Gastroesophageal sphincter (tissue), 4 donors: Measurements from ENCODE around the gene FGF4. TPM values are rescaled to one million over a fixed set of nuclear protein-coding genes. Genes with fewer than 3 reads are reported as not detected.

Experiments
- ATAC-seq: fragments of 150-250 bp; one replicate; pipeline ENCODE4 v1.9.1; 2016; ENCODE audit warnings: mild to moderate bottlenecking, moderate library complexity
- H3K27ac ChIP-seq, 4 donors: fragments of 200-600 bp; sonication (generic) in 3 of 4; 1 replicate in 3 of 4; 2 replicates in 1 of 4; pipeline ENCODE4 v1.5.1; 2016 to 2019
- H3K27me3 ChIP-seq: fragments of 200-600 bp; sonication (generic); one replicate; pipeline ENCODE4 v1.5.1; 2019
- H3K36me3 ChIP-seq, 2 donors: fragments of 200-600 bp; sonication (generic); one replicate each; pipeline ENCODE4 v1.5.1; 2019; ENCODE audit warnings: control low read depth in 1 of 2
- H3K4me1 ChIP-seq, 3 donors: fragments of 200-600 bp; sonication (generic); 1 replicate in 2 of 3; 2 replicates in 1 of 3; pipeline ENCODE4 v1.5.1; 2016 to 2019; ENCODE audit warnings: control low read depth in 2 of 3
- H3K4me3 ChIP-seq, 2 donors: fragments of 200-600 bp; sonication (generic); one replicate each; pipeline ENCODE4 v1.5.1; 2019; ENCODE audit warnings: mild to moderate bottlenecking in 1 of 2, moderate library complexity in 1 of 2
- H3K9me3 ChIP-seq, 3 donors: fragments of 200-600 bp; sonication (generic); one replicate each; pipeline ENCODE4 v1.5.1; 2017 to 2019; ENCODE audit warnings: control low read depth in 2 of 3
- CTCF ChIP-seq, 4 experiments: fragments of 200-600 bp in 2 of 4; fragments of 450-650 bp in 2 of 4; sonication (generic) in 1 of 4; IDR thresholded peaks; one replicate each; pipeline ENCODE4 v1.5.1; 2017 to 2019; ENCODE audit warnings: antibody characterized with exemption in 4 of 4, mild to moderate bottlenecking in 2 of 4, moderate library complexity in 2 of 4
- EP300 ChIP-seq: sonication (generic); formaldehyde crosslinking; IDR thresholded peaks from one replicate; pipeline ENCODE4 v1.6.1; 2017; ENCODE audit warnings: antibody characterized with exemption, mild to moderate bottlenecking
- POLR2A ChIP-seq, 2 donors: fragments of 450-650 bp; IDR thresholded peaks; one replicate each; pipeline ENCODE4 v1.6.1; 2017; ENCODE audit warnings: antibody characterized with exemption in 2 of 2, mild to moderate bottlenecking in 2 of 2, moderate library complexity in 1 of 2
- POLR2AphosphoS5 ChIP-seq: sonication (generic); formaldehyde crosslinking; IDR thresholded peaks from one replicate; pipeline ENCODE4 v1.6.1; 2017; ENCODE audit warnings: antibody characterized with exemption
- WGBS, 2 donors: methylation state at CpG; one replicate each; pipeline ENCODE4 v1.1.5; 2018; ENCODE audit warnings: low coverage in 1 of 2; 5-methylcytosine and 5-hydroxymethylcytosine counted together
- total RNA-seq, 4 donors: library from RNA; depleted of rRNA; stranded (reverse); fragments of >200 nt; gene quantifications; one replicate each; pipeline ENCODE4 v1.1.0, GENCODE V29; 2016

Gene FGF4
- total RNA-seq, 4 donors from 2014 or later: not detected

DNA sequence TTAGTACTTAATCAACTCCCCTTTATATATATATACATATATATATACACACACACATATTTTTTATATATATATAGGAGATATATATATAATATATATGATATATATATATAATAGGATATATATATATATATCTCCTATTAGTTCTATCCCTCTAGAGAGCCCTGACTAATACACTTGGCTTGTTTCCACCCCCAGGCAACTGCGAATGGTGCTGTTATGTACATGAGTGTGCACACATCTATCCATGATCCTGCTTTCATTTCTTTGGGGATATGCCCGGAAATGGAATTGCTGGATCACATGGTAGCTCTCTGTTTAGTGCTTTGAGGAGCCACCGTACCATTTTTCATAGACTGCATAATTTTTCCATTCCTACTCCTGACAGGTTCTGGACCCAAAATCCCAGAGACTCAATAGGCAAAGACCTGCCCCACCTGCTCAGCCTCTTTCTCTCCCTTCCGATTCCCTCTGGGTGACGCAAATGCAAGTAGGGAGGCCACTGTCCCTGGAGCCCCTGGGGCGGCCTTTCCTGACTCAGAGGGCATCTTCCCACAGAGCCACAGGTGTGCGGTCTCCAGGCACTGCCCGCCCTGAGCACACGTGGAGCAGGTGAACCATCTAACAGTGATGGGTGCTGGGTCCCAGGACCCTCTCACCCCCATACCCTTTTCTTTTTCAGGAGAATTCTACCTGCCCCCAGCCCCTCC lies 32.1 kb upstream of the FGF4 start:
- Histone ChIP-seq H3K9me3 (no peaks in the 10 kb centered on the region), H3K27ac (no peak overlapping the region), H3K36me3 (no peaks in the 10 kb centered on the region), H3K4me1 (no peaks in the 10 kb centered on the region), H3K4me3 (no peak overlapping the region), H3K27me3 (peaks cover 45% of the 10 kb centered on the region)
- ATAC-seq: no peak
- TF ChIP-seq POLR2AphosphoS5 (no peak), EP300 (no peak), POLR2A (IDR thresholded peaks at IDR 0.05) (no peak), CTCF (IDR thresholded peaks at IDR 0.05) (no peak)
- WGBS, 2 donors: 70 to 73% methylated on average over 4 to 5 of the region's 9 CpGs

GRCh38 chr11:69804769-69805508 lies 29.8 kb upstream of the FGF4 start:
- Histone ChIP-seq H3K27ac (no peak overlapping the region), H3K9me3 (peaks cover 0 to under 1% (median 0%) of the 10 kb centered on the region in 3 donors), H3K36me3 (no peaks in the 10 kb centered on the region), H3K4me1 (no peaks in the 10 kb centered on the region), H3K4me3 (no peak overlapping the region), H3K27me3 (peaks cover 42% of the 10 kb centered on the region)
- no peak for ATAC-seq
- TF ChIP-seq EP300 (no peak), CTCF (IDR thresholded peaks at IDR 0.05) (no peak), POLR2A (IDR thresholded peaks at IDR 0.05) (no peak), POLR2AphosphoS5 (no peak)
- whole genome bisulfite sequencing, 2 donors: 50 to 67% methylated on average over 1 to 4 of the region's 19 CpGs

DNA sequence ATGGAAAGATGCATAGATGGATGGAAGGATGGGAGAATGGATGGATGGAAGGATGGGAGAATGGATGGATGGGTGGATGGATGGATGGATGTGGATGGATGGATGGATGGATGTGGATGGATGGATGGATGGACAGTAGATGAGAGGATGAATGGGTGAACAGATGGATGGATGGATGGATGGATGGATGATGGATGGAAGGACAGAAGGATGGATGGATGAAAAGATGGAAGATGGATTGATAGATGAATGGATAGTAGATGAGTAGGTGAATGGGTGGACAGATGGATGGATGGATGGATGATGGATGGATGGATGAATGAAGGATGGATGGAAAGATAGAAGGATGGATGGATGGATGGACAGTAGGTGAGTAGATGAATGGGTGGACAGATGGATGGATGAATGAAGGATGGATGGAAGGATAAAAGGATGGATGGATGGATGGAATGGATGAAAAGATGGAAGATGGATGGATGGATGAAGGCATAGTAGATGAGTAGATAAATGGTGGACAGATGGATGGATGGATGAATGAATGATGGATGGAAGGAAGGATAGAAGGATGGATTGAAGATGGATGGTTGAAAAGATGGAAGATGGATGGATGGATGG lies 28.6 kb upstream of the FGF4 start:
- TF ChIP-seq POLR2A (IDR thresholded peaks at IDR 0.05) (no peak), CTCF (IDR thresholded peaks at IDR 0.05) (no peak), POLR2AphosphoS5 (no peak), EP300 (no peak)
- peaks cover 41% of the 10 kb centered on the region for H3K27me3 ChIP-seq
- no peak overlapping the region for H3K4me3 ChIP-seq
- H3K9me3 ChIP-seq: peaks cover 0 to 8% (median 0%) of the 10 kb centered on the region in 3 donors
- no peaks in the 10 kb centered on the region for H3K4me1 ChIP-seq
- no peak overlapping the region for H3K27ac ChIP-seq
- H3K36me3 ChIP-seq: no peaks in the 10 kb centered on the region
- no peak for ATAC-seq

DNA sequence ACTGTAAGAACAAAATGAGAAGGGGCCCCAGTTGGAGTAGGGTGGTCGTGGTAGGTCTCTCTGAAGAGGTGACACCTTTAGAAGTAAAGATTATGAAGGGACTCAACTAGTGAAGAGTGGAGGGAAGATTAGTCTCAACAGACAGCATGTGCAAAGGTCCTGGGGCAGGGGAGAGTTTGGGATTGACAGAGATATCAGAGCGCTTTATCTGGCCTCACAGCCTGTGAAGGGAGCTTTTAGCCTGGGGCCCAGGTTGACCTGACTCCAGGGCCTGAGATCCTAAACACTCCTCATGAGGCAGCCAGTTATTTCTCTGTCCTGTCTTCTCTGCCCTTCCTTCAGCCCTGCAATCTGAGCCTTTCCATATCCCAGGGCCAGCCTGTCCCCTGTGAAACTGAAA lies 27.9 kb upstream of the FGF4 start:
- 50 to 79% methylated on average over 1 to 2 of the region's 2 CpGs for WGBS, 2 donors
- ATAC-seq: no peak
- H3K4me3 ChIP-seq: no peak overlapping the region
- TF ChIP-seq POLR2AphosphoS5: no peak
- TF ChIP-seq EP300: no peak
- TF ChIP-seq POLR2A (IDR thresholded peaks at IDR 0.05): no peak
- no peak for TF ChIP-seq CTCF (IDR thresholded peaks at IDR 0.05)
- peaks cover 35% of the 10 kb centered on the region for H3K27me3 ChIP-seq
- H3K27ac ChIP-seq: no peak overlapping the region
- no peaks in the 10 kb centered on the region for H3K4me1 ChIP-seq
- H3K36me3 ChIP-seq: no peaks in the 10 kb centered on the region
- H3K9me3 ChIP-seq: peaks cover 0 to 8% (median 0%) of the 10 kb centered on the region in 3 donors
